Activated naive CD8-positive, alpha-beta T cell treated with anti-CD3 and anti-CD28 coated beads, Interleukin-2, amount 50 U/mL, for 16 hours (primary cell): ENCODE data around the gene TBC1D19.

ENCODE experiments used
- DNase-seq: peaks from one replicate; pipeline ENCODE4 v3.0.0-alpha.2; 2020; ENCODE audit warnings: low read depth, low spot score

TBC1D19 gene

GRCh38 chr4:26731351-26732035 lies 147.6 kb downstream of the TBC1D19 start:
- DNase-seq = no peak

GRCh38 chr4:26732356-26732755 lies 148.5 kb downstream of the TBC1D19 start:
- DNase-seq = no peak

GRCh38 chr4:26736621-26737020 lies 152.7 kb downstream of the TBC1D19 start:
- no peak for DNase-seq

DNA sequence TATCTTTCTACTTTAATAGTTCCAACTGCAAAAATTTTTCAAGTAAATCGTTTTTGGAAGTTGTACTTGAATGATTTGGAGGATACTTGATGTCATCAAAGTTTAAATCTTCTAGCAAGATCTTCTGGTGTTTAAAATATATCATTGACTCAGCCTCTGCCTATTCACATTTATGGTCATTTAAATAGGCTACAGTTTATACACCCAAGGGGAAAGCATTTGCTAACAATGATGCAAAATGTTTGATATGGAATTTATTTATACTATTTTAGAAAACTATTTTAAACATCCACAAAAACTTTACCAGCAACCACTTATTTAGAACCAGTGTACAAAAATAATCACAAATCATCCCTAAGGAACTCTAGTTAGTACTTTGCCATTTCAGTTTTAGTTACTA lies 153.5 kb downstream of the TBC1D19 start:
- DNase-seq = no peak

- no peak for DNase-seq
Observed at GRCh38 chr4:26741491-26741871, 157.6 kb downstream of the TBC1D19 start.

DNA sequence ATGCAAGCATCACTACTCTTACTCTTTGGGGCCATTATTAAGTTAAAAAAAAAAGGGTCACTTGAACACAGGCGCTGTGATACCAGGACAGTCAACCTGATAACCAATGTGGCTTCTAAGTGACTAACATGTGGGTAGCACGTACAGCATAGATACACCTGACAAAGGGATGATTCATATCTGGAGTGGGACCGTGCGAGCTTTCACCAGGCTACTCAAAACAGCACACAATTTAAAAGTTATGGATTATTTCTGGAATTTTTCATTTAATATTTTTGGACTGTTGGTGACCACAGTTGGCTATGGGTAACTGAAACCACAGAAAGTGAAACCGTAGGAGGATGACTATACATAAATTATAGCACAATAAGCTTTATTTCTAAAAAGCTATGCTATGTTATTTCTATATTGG lies 162.9 kb downstream of the TBC1D19 start:
- DNase-seq = no peak

DNA sequence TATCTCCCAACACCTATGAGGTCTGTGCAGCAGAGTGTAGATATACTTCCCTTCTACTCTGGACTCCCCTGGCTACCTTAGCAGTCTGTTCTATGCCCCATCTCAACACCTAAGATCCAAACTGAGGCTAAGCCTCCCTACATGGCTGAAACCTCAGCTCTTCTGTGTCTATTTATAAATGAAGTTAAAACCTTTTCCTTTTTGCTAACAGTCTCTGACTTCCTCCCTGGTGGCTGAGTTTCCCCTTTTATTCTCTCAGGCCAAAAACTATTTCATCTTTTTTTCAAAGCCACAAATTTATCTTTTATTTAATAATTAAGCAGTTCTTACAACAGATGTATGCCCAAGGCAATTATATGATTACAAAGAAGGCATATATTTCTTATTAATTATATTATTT lies 164.9 kb downstream of the TBC1D19 start:
- no peak for DNase-seq

DNA sequence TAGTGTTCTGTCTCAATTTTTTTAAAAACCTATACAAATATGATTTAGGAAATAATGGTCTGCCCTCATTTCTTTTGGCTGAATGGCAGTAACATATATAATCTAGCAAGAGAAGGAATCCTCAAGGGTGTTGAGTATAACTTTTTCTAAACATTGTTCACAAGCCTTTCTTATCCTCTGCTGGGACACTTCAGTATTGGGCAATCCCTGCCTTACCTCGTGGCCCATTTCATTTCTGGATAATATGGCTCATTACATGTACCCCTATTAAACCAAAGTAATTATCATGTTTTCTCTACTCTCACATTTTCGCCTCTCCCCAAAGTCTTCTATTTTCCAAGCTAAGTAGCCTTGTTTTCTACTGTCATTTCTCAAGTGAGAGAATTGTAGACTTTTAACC lies 166.0 kb downstream of the TBC1D19 start:
- DNase-seq = no peak

- no peak for DNase-seq
Observed at GRCh38 chr4:26751004-26751403, 167.1 kb downstream of the TBC1D19 start.

DNA sequence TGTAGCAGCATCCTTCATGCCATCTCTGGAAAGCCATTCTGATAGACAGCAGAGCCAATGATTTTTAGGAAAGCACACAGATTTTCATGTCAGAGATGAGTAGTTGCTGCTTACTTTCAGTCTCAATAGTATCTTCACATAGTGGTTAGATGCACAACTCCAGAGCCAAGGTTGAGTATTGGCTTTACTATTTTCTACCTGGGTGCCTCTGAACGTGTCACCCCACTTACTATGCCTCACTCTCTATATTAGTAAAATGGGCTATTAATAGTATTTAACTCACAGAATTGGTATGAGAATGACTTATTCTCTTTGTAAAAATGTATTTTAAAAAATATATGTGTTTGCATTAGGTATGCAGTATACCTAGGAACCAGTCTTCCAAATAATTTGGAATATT lies 168.0 kb downstream of the TBC1D19 start:
- no peak for DNase-seq

DNA sequence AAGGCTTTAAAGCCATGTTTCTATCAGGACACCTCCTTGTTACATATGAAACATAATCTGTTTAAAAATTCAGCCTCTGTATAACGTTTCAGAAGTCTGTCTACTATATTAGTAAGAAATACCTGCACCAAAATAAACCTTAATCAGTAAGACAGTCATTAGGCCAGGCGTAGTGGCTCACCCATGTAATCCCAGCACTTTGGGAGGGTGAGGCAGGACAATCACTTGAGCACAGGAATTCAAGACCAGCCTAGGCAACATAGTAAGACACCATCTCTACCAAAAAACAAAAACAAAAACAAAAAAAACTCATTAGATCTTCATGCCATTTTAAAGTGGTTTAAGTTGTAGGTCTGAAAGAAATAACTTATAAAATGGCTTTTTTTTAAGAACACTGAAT lies 169.3 kb downstream of the TBC1D19 start:
- DNase-seq = no peak

DNA sequence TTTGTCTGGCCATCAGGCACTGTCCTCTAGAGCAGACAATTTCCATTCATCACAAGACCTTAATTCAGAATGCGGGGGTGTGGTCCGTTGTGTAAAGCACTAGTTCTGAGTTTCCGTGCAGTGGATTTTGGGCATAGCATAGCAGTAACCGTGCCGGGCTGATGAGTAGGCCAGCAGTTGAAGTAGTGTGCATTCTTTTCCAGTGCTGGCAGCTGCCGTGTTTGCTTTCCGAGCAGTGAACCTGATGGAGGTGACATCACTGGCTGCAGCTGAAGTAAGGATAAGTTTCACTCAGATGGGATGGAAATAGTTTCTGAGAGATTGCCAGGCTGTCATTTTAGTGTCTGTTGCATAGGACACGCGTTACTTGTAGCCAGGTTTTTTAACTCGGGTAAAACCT lies 169.7 kb downstream of the TBC1D19 start:
- no peak for DNase-seq

- no peak for DNase-seq
Observed at GRCh38 chr4:26757751-26758150, 173.9 kb downstream of the TBC1D19 start.

- no peak for DNase-seq
Observed at GRCh38 chr4:26758899-26759298, 175.0 kb downstream of the TBC1D19 start.

GRCh38 chr4:26762650-26763049 lies 178.8 kb downstream of the TBC1D19 start:
- no peak for DNase-seq

DNA sequence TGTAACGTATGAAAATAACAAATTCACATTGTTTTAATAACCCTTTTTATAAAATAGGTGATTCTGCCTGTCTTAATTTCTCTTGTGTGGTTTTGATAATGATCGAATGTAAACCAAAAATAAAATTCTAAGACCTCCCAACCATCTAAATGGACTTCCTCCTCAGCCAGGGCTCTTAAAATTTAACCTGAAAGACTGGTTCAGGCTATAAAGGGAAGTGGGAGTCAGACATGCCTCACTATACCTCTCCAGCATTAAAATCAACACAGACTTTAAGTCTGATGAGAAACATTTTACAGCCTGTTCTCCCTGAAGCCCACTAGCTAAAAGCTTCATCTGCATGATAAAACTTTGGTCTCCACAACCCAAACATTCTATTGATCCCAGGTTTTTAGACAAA lies 179.2 kb downstream of the TBC1D19 start:
- DNase-seq = no peak

GRCh38 chr4:26763648-26764047 lies 179.8 kb downstream of the TBC1D19 start:
- DNase-seq = no peak

DNA sequence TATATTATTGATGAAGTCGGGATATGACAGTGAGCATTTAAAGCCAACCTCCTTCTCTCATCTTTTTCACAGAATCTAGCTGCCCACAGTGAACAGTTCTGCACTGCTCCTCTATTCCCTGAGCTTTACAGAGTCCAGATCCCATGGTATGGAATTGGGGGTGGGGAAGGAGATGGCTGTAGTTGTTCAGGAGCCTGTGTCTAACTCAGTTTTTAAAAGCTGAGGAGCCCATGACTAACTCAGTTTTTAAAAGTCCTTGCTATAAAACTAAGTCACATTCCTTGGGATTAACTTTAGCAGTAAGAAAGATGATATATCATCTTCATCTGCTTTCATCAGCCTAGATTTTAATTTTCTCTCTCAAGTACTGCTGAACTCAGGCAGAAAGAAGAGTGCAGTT lies 180.3 kb downstream of the TBC1D19 start:
- DNase-seq = no peak

- DNase-seq = no peak
Observed at GRCh38 chr4:26765515-26765914, 181.6 kb downstream of the TBC1D19 start.

GRCh38 chr4:26766141-26766540 lies 182.3 kb downstream of the TBC1D19 start:
- DNase-seq = no peak

DNA sequence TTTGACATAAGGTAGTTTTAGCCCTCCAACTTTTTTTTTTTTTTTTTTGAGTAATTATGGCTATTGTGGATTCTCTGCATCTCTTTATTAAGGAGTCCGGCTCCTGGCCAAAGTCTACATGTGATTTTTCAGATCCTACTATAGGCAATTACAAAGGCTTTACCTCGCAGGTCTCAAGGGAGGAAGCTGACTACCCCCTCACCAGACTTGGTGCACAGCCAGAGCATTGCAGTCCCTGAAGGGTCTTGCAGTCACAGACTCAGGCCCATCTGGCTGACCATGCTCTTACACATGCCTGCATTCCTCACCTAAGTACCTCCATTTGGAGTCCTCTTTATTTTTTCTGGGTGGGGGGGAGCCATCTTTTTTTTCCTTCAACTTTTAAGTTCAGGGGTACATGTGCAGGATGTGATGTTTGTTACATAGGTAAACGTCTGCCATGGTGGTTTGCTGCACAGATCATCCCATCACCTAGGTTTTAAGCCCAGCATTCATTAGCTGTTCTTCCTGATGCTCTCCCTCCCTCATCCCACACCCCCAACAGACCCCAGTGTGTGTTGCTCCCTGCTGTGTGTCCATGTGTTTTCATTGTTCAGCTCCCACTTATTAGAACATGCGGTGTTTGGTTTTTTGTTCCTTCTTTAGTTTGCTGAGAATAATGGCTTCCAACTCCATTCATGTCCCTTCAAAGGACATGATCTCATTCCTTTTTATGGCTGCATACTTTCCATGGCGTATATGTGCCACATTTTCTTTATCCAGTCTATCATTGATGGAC lies 188.4 kb downstream of the TBC1D19 start:
- no peak for DNase-seq

DNA sequence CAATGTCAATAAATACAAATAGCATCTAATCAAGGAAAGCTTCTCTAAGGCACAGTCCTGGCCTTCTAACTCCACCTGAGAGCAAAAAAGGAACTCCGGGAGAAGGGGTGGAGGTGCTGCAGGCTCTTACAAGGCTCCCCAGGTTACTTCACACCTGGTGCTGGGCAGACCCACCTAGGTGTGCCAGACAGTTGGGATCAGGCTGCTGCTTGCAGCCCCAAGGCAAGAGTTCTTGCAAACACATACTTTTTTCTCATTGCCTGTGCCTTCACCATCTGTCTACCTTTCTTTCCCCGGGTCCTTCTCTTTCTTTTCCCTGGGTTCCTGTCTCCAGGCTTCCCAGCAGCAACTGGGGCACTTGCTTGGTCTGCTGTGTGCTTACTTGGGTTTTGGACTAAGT lies 195.3 kb downstream of the TBC1D19 start:
- no peak for DNase-seq

- DNase-seq = no peak
Observed at GRCh38 chr4:26779674-26780073, 195.8 kb downstream of the TBC1D19 start.
